Activated T-cell treated with anti-CD3 and anti-CD28 coated beads for 24 hours (primary cell): Measurements from ENCODE around the gene TEDC2.
"Not testable (repeated sequence)": the region's sequence is repeated elsewhere in the genome, so short reads cannot be mapped to it uniquely, and the experiment has no call there.

ENCODE experiments used
- DNase-seq: peaks from one replicate; pipeline ENCODE4 v3.0.0-alpha.2; 2020; ENCODE audit warnings: low read depth

Gene TEDC2

DNA sequence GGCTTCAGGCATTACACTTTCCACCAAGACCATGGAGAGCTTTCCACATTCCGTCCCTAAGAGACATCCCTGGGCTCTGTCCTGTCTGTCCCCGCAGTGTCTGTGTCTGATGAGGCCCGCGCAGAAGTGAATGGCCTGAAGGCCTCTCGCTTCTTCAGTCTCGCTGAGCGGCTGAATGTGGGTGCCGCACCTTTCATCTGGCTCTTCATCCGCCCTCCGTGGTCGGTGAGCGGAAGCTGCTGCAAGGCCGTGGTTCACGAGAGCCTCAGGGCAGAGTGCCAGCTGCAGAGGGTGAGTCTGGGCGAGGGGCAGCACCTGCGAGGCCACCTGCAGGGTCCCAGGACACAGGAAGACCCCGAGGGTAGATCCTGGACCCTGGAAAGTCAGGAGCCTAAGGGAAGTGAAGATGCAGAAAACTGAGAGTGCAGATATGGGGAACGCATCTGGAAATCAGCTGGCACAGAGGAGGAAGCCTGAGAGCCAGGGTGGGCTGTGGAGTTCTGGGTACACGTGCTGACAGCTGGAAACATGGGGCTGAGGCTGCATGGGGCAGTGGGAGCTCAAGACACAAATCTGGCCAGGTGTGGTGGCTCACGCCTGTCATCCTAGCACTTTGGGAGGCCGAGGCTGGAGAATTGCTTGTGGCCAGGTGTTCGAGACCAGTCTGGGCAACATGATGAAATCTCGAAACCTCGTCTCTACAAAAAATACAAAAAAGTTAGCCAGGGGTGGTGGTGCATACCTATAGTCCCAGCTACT lies 22.7 kb upstream of the TEDC2 start:
- no peak for DNase-seq

DNA sequence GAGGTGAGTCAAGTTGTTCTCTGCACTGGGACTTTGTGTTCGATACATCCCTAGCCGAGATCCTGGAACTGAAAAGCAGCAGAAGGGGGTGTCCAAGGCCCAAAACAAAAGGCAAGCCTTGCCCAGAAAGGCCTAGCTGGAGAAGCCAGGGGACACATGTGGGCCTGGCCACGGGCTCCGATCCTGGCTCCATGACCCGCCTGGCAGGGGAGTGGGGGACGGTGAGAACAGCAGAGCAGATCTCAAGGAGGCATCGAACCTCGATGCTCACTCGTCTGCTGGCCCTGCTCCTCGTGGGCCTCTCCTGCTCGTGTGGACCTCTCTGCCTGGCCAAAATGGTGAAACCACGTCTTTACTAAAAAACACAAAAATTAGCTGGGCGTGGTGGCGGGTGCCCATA lies 21.8 kb upstream of the TEDC2 start:
- DNase-seq, result no peak

DNA sequence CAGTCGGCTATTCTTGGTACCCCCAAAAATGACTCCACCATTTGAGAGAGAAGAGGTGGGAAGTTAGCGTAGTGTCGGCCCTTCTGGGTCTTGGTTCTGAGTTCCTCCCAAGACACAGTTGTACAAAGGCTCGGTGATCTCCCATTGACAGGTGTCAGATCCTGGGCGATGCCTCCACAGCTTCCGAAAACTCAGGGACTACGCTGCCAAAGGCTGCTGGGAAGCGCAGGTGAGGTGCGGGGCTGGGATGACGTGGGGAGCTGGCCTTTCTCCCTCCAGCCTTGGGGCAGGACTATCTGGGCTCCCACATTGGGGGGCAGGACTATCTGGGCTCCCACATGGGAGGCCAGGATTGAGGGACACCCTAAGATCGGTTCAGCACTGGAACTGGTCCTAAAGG lies 20.3 kb upstream of the TEDC2 start:
- no peak for DNase-seq

GRCh38 chr16:2441143-2441804 lies 18.6 kb upstream of the TEDC2 start:
- DNase-seq, result not testable (repeated sequence)

DNA sequence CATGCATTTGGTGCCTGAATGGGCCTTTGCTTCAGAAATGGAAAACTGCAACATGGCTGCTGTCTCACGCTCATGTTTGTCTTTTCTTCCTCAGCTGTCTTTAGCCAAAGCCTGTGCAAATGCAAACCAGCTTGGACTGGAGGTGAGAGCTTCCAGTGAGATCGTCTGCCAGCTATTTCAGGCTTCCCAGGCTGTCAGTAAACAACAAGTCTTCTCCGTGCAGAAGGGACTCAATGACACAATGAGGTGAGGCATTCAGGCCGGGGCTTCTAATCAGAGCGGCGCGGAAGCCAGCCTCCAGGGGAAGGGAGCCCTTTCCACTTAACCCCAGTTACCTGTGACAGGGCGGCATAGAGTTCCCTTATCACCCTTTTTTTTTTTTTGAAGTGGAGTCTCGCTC lies 16.4 kb upstream of the TEDC2 start:
- DNase-seq, result no peak

DNA sequence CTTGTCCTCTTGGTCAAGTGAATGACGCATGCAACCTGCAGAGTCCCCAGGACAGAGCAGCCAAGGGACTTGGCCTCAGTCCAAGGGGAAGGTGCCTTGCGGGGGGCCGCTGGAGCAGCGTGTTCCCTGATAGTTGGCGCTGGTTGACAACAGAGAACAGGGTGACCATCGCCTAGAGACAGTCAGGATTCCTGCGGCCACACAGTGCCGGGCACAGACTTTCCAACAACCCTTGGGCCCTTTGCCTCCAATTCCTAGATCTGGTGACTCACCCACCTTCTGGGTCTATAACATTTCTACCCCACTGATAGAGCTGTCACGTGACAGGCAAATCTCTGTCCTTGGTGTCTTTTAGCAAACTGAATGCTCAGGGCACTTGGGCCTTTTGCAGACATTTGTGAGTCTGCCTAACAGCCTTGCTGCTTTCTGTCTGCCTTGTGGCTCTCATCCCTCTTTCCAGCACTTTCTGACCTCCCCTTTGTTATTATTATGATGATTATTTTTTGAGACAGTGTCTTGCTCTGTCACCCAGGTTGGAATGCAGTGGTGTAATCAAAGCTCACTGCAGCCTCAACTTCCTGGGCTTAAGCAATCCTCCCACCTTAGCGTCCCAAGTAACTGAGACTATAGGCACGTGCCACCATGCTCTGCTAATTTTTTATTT lies 11.9 kb upstream of the TEDC2 start:
- no peak for DNase-seq

GRCh38 chr16:2449118-2449517 lies 10.8 kb upstream of the TEDC2 start:
- DNase-seq, result no peak

- no peak for DNase-seq
These were observed 9.4 kb upstream of the TEDC2 start for GRCh38 chr16:2450535-2450934.

DNA sequence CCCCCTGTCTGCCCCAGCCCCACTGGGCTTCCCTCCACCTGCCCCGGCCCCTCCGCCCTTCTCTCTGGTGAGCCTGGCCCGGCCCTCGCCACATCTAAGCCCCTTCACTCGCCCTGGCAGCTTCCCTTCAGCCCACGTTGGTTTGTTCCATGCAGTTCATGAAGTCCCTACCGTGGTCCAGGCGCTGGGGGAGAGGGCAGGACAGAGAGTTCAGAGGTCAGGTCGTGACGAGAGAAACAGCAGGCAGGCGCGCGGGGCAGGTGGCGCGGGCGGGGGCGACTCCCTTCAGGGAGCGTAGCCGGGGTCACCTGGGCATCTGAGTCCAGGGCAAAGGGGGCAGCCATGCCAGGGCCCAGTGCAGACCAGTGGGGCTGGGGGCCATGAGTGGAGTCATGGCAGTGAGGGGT lies 8.9 kb upstream of the TEDC2 start:
- no peak for DNase-seq

DNA sequence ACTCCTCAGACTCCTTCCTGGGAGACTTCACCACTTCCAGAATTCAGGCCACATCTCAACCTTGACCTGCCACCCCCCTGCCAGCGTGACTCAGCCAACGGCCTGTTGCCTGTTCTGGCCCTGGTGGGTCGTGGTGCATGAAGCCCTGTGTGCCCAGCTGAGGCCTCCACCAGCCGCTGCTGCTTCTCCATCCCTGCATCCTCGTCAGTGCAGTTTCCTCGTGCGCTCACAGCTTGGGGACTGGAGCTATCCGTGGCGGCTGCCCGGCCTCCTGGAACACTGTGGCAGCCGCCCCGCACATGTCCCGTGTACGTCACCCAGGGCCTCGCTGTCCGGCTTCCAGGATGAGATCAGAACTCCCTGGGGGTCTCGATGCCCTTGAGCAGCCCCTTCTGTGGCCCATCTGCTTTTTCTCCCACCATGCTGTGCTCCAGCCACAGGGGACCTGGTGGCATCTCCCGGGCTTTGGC lies 8.0 kb upstream of the TEDC2 start:
- DNase-seq, result no peak

- no peak for DNase-seq
These were observed 7.3 kb upstream of the TEDC2 start for GRCh38 chr16:2452650-2453049.

- no peak for DNase-seq
These were observed 4.6 kb upstream of the TEDC2 start for GRCh38 chr16:2455081-2455845.

DNA sequence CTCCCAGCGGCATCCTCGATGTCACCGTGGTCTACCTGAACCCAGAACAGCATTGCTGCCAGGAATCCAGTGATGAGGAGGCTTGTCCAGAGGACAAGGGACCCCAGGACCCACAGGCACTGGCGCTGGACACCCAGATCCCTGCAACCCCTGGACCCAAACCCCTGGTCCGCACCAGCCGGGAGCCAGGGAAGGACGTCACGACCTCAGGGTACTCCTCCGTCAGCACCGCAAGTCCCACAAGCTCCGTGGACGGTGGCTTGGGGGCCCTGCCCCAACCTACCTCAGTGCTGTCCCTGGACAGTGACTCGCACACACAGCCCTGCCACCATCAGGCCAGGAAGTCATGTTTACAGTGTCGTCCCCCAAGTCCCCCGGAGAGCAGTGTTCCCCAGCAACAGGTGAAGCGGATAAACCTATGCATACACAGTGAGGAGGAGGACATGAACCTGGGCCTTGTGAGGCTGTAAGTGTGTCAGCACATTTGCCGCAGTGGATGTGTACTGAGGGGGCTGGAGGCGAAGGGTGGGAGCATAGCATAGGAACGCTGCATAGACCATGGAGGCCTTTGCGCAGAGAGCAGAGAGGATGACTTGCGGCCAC lies 3.3 kb upstream of the TEDC2 start:
- DNase-seq, result no peak

DNA sequence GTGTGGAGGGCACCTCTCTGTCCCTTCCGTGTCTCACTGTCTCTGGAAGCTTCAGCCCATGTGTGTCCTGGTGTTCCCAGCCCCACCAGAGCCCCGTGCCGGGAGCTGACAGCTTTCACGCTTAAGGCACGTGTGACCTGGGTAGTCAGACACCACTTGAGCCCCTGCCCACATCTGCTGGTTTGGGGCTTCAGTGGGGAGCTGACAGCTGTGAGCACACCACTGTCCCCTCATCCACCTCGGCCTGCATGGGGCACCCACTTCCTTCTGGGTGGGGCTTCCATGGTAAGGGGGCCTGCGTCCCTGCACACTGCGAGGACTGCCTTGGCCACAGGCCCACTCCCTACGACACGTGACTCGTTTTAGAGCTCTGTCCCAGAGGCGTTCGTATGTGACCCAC lies 2.6 kb upstream of the TEDC2 start:
- no peak for DNase-seq

DNA sequence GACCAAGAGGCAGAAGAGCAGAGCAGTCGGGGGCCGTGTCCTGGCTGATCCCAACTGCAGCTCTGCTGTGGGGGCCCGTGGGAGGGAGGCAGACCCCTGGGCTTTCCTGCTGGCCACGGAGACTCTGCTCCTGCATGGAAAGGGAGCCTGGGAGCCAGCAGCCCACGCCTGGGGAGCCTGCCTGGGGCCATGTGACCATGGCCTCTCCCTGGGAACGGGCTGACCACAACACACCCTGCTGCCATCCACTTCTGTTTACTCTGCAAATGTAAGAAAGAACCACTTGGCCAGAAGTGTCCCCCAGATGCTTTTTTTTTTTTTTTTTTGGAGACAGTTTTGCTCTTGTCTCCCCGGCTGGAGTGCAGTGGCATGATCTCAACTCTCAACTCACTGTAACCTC lies 2.0 kb upstream of the TEDC2 start:
- no peak for DNase-seq

- DNase-seq, result no peak
These were observed 842 bp upstream of the TEDC2 start for GRCh38 chr16:2458887-2459646.

DNA sequence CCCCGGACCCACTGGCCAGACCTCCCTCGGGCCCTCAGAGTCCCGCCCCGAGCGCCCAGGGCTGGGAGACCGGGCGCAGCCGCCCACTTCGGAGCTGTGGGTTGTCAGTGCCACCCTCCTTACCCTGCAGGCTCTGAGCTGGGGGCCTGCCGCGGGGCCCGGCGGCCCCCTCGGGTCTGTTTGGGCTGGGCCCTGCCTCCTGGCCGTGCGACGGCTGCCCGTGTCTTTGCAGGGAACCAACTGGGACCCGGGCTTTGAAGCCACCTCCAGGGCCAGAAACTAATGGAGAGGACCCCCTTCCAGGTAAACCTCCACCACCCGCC lies 443 bp downstream of the TEDC2 start:
- DNase-seq, result no peak

DNA sequence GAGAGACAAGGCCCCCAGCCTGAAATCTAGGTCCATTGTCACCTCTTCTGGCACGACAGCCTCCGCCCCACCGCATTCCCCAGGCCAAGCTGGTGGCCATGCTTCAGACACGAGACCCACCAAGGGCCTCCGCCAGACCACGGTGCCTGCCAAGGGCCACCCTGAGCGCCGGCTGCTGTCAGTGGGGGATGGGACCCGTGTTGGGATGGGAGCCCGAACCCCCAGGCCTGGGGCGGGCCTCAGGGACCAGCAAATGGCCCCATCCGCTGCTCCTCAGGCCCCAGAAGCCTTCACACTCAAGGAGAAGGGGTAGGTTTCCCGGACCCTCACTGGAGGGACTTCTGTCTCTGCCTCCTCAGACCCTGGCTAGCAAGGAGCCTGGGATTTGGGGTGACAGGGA lies 1.0 kb downstream of the TEDC2 start:
- DNase-seq, result no peak

DNA sequence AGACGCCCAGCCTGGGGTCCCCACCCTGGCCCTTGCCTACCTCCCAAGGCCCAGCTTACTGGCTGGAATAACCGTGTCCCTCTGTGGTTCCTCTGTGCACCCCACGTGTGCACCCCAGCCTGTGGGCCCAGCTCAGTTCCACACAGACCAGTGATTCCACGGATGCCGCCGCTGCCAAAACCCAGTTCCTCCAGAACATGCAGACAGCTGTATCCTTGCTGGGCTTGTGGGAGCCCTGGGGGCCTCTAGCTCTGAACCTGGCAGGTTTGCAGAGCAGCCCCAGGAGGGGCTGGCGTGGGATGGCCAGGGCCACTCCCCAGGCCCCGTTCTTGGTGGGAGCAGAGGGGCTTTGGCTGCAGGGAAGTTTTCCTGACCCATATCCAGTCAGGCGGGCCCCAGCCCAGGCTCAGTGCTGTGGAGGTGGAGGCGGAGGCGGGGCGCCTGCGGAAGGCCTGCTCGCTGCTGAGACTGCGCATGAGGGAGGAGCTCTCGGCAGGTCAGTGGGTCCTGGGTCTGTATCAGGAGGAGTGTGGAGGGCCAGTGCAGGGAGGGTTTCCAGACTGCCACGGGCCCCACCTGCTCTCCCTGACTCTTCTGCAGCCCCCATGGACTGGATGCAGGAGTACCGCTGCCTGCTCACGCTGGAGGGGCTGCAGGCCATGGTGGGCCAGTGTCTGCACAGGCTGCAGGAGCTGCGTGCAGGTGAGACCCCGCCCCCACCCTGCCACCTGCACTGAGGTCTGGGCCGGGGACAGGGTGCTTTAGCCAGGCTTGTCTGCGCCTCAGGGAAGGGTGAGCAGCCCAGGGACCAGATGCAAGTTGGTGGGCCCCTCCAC lies 2.3 kb downstream of the TEDC2 start:
- no peak for DNase-seq

- no peak for DNase-seq
These were observed 4.4 kb downstream of the TEDC2 start for GRCh38 chr16:2464333-2464732.
